ENCODE data around the gene IER3IP1. TPM values are rescaled to one million over a fixed set of nuclear protein-coding genes. Genes with fewer than 3 reads are reported as not detected.

Gene IER3IP1
- total and polyA plus RNA-seq, 4 donors, result 9.8 to 19.5 (median 10.8) TPM

GRCh38 chr18:47149457-47150028 lies 26.6 kb downstream of the IER3IP1 start:
- DNase-seq (no peak), ATAC-seq (ENCODE audit: low FRiP score) (peak; percentile 4)
- Histone ChIP-seq H3K4me1 (ENCODE audit: control insufficient read depth in 1 of 2, insufficient read depth in 2 of 2, low read length in 2 of 2) (no peaks in the 10 kb centered on the region), H3K27ac (ENCODE audit: low read depth in 1 of 2, low read length in 2 of 2) (peak overlapping the region in 1 of 2 donors; percentile 90), H3K36me3 (ENCODE audit: control insufficient read depth in 1 of 2, insufficient read depth in 2 of 2, low read length in 1 of 2) (no peaks in the 10 kb centered on the region), H3K4me3 (ENCODE audit: low read length in 2 of 2) (peak overlapping the region; percentile 62 to 94), H3K9me3 (ENCODE audit: control insufficient read depth, low read length) (no peaks in the 10 kb centered on the region), H3K27me3 (ENCODE audit: control insufficient read depth in 1 of 2, insufficient read depth in 2 of 2, low read length in 1 of 2) (no peaks in the 10 kb centered on the region)
- intact Hi-C loops (cut with DNase I), result loop anchor here in 1 of 2 donors (2.0 kb wide), 1 partner anchor 27 kb away; the partner anchor contains the start of gene IER3IP1
- 18 to 20% methylated on average over 12 of the region's 12 CpGs for WGBS, 2 donors

- no peak for ATAC-seq (ENCODE audit: low FRiP score)
- no peaks in the 10 kb centered on the region for H3K27me3 ChIP-seq (ENCODE audit: control insufficient read depth in 1 of 2, insufficient read depth in 2 of 2, low read length in 1 of 2)
- intact Hi-C loops (cut with DNase I), result no loop called here
- H3K4me3 ChIP-seq (ENCODE audit: low read length in 2 of 2), result no peak overlapping the region
- H3K9me3 ChIP-seq (ENCODE audit: control insufficient read depth, low read length), result no peaks in the 10 kb centered on the region
- no peak overlapping the region for H3K27ac ChIP-seq (ENCODE audit: low read depth in 1 of 2, low read length in 2 of 2)
- H3K36me3 ChIP-seq (ENCODE audit: control insufficient read depth in 1 of 2, insufficient read depth in 2 of 2, low read length in 1 of 2), result no peaks in the 10 kb centered on the region
- no peaks in the 10 kb centered on the region for H3K4me1 ChIP-seq (ENCODE audit: control insufficient read depth in 1 of 2, insufficient read depth in 2 of 2, low read length in 2 of 2)
- no peak for DNase-seq
- WGBS, 2 donors, result 84 to 88% methylated on average over 3 of the region's 3 CpGs
These were observed 30.0 kb downstream of the IER3IP1 start for GRCh38 chr18:47146206-47146605.

- ATAC-seq (ENCODE audit: low FRiP score) (no peak), DNase-seq (no peak)
- 97% methylated on average over 4 of the region's 4 CpGs for WGBS, 2 donors
- Histone ChIP-seq H3K27ac (ENCODE audit: low read depth in 1 of 2, low read length in 2 of 2) (no peak overlapping the region), H3K4me3 (ENCODE audit: low read length in 2 of 2) (no peak overlapping the region), H3K9me3 (ENCODE audit: control insufficient read depth, low read length) (no peaks in the 10 kb centered on the region), H3K36me3 (ENCODE audit: control insufficient read depth in 1 of 2, insufficient read depth in 2 of 2, low read length in 1 of 2) (no peaks in the 10 kb centered on the region), H3K4me1 (ENCODE audit: control insufficient read depth in 1 of 2, insufficient read depth in 2 of 2, low read length in 2 of 2) (no peaks in the 10 kb centered on the region), H3K27me3 (ENCODE audit: control insufficient read depth in 1 of 2, insufficient read depth in 2 of 2, low read length in 1 of 2) (no peaks in the 10 kb centered on the region)
- intact Hi-C loops (cut with DNase I), result no loop called here
These were observed 32.2 kb downstream of the IER3IP1 start for GRCh38 chr18:47143899-47144485.

- no peak for ATAC-seq (ENCODE audit: low FRiP score)
- Histone ChIP-seq H3K9me3 (ENCODE audit: control insufficient read depth, low read length) (no peaks in the 10 kb centered on the region), H3K36me3 (ENCODE audit: control insufficient read depth in 1 of 2, insufficient read depth in 2 of 2, low read length in 1 of 2) (no peaks in the 10 kb centered on the region), H3K4me3 (ENCODE audit: low read length in 2 of 2) (no peak overlapping the region), H3K4me1 (ENCODE audit: control insufficient read depth in 1 of 2, insufficient read depth in 2 of 2, low read length in 2 of 2) (no peaks in the 10 kb centered on the region), H3K27ac (ENCODE audit: low read depth in 1 of 2, low read length in 2 of 2) (no peak overlapping the region), H3K27me3 (ENCODE audit: control insufficient read depth in 1 of 2, insufficient read depth in 2 of 2, low read length in 1 of 2) (no peaks in the 10 kb centered on the region)
- intact Hi-C loops (cut with DNase I), result no loop called here
- WGBS, 2 donors, result 98 to 100% methylated on average over 5 of the region's 5 CpGs
- DNase-seq, result no peak
These were observed 33.0 kb downstream of the IER3IP1 start for GRCh38 chr18:47143153-47143552.

GRCh38 chr18:47141289-47141688 lies 34.9 kb downstream of the IER3IP1 start:
- Histone ChIP-seq H3K27ac (ENCODE audit: low read depth in 1 of 2, low read length in 2 of 2) (no peak overlapping the region), H3K4me3 (ENCODE audit: low read length in 2 of 2) (no peak overlapping the region), H3K27me3 (ENCODE audit: control insufficient read depth in 1 of 2, insufficient read depth in 2 of 2, low read length in 1 of 2) (no peaks in the 10 kb centered on the region), H3K4me1 (ENCODE audit: control insufficient read depth in 1 of 2, insufficient read depth in 2 of 2, low read length in 2 of 2) (no peaks in the 10 kb centered on the region), H3K36me3 (ENCODE audit: control insufficient read depth in 1 of 2, insufficient read depth in 2 of 2, low read length in 1 of 2) (peaks cover 0 to 2% of the 10 kb centered on the region in 2 donors), H3K9me3 (ENCODE audit: control insufficient read depth, low read length) (no peaks in the 10 kb centered on the region)
- intact Hi-C loops (cut with DNase I), result no loop called here
- ATAC-seq (ENCODE audit: low FRiP score) (no peak), DNase-seq (no peak)

- H3K9me3 ChIP-seq (ENCODE audit: control insufficient read depth, low read length), result no peaks in the 10 kb centered on the region
- H3K27me3 ChIP-seq (ENCODE audit: control insufficient read depth in 1 of 2, insufficient read depth in 2 of 2, low read length in 1 of 2), result no peaks in the 10 kb centered on the region
- H3K4me3 ChIP-seq (ENCODE audit: low read length in 2 of 2), result no peak overlapping the region
- intact Hi-C loops (cut with DNase I), result no loop called here
- no peak overlapping the region for H3K27ac ChIP-seq (ENCODE audit: low read depth in 1 of 2, low read length in 2 of 2)
- ATAC-seq (ENCODE audit: low FRiP score), result no peak
- no peaks in the 10 kb centered on the region for H3K36me3 ChIP-seq (ENCODE audit: control insufficient read depth in 1 of 2, insufficient read depth in 2 of 2, low read length in 1 of 2)
- DNase-seq, result no peak
- 97 to 98% methylated on average over 3 of the region's 3 CpGs for WGBS, 2 donors
- H3K4me1 ChIP-seq (ENCODE audit: control insufficient read depth in 1 of 2, insufficient read depth in 2 of 2, low read length in 2 of 2), result no peaks in the 10 kb centered on the region
These were observed 55.0 kb downstream of the IER3IP1 start for GRCh38 chr18:47121146-47121545.

GRCh38 chr18:47120428-47120827 lies 55.7 kb downstream of the IER3IP1 start:
- Histone ChIP-seq H3K27me3 (ENCODE audit: control insufficient read depth in 1 of 2, insufficient read depth in 2 of 2, low read length in 1 of 2) (no peaks in the 10 kb centered on the region), H3K4me3 (ENCODE audit: low read length in 2 of 2) (no peak overlapping the region), H3K27ac (ENCODE audit: low read depth in 1 of 2, low read length in 2 of 2) (no peak overlapping the region), H3K36me3 (ENCODE audit: control insufficient read depth in 1 of 2, insufficient read depth in 2 of 2, low read length in 1 of 2) (no peaks in the 10 kb centered on the region), H3K9me3 (ENCODE audit: control insufficient read depth, low read length) (no peaks in the 10 kb centered on the region), H3K4me1 (ENCODE audit: control insufficient read depth in 1 of 2, insufficient read depth in 2 of 2, low read length in 2 of 2) (no peaks in the 10 kb centered on the region)
- 70 to 74% methylated on average over 4 of the region's 4 CpGs for WGBS, 2 donors
- ATAC-seq (ENCODE audit: low FRiP score), result no peak
- no peak for DNase-seq
- intact Hi-C loops (cut with DNase I), result no loop called here

GRCh38 chr18:47118981-47119380 lies 57.2 kb downstream of the IER3IP1 start:
- Histone ChIP-seq H3K4me1 (ENCODE audit: control insufficient read depth in 1 of 2, insufficient read depth in 2 of 2, low read length in 2 of 2) (no peaks in the 10 kb centered on the region), H3K4me3 (ENCODE audit: low read length in 2 of 2) (no peak overlapping the region), H3K36me3 (ENCODE audit: control insufficient read depth in 1 of 2, insufficient read depth in 2 of 2, low read length in 1 of 2) (peaks cover 0 to 3% of the 10 kb centered on the region in 2 donors), H3K9me3 (ENCODE audit: control insufficient read depth, low read length) (no peaks in the 10 kb centered on the region), H3K27ac (ENCODE audit: low read depth in 1 of 2, low read length in 2 of 2) (no peak overlapping the region), H3K27me3 (ENCODE audit: control insufficient read depth in 1 of 2, insufficient read depth in 2 of 2, low read length in 1 of 2) (no peaks in the 10 kb centered on the region)
- DNase-seq (no peak), ATAC-seq (ENCODE audit: low FRiP score) (no peak)
- intact Hi-C loops (cut with DNase I), result no loop called here
- 95 to 97% methylated on average over 2 of the region's 2 CpGs for WGBS, 2 donors

- WGBS, 2 donors, result 69 to 79% methylated on average over 2 of the region's 2 CpGs
- DNase-seq (no peak), ATAC-seq (ENCODE audit: low FRiP score) (no peak)
- H3K27ac ChIP-seq (ENCODE audit: low read depth in 1 of 2, low read length in 2 of 2), result no peak overlapping the region
- H3K9me3 ChIP-seq (ENCODE audit: control insufficient read depth, low read length), result no peaks in the 10 kb centered on the region
- intact Hi-C loops (cut with DNase I), result no loop called here
- no peaks in the 10 kb centered on the region for H3K27me3 ChIP-seq (ENCODE audit: control insufficient read depth in 1 of 2, insufficient read depth in 2 of 2, low read length in 1 of 2)
- H3K4me3 ChIP-seq (ENCODE audit: low read length in 2 of 2), result no peak overlapping the region
- H3K36me3 ChIP-seq (ENCODE audit: control insufficient read depth in 1 of 2, insufficient read depth in 2 of 2, low read length in 1 of 2), result peaks cover 3 to 9% of the 10 kb centered on the region in 2 donors
- H3K4me1 ChIP-seq (ENCODE audit: control insufficient read depth in 1 of 2, insufficient read depth in 2 of 2, low read length in 2 of 2), result no peaks in the 10 kb centered on the region
These were observed 61.0 kb downstream of the IER3IP1 start for GRCh38 chr18:47115205-47115604.
